Measurements from ENCODE around the gene TAF4B. TPM values are rescaled to one million over a fixed set of nuclear protein-coding genes. Genes with fewer than 3 reads are reported as not detected.

TAF4B gene
- total and polyA plus RNA-seq, 9 of the 15 experiments (the other 6 are each of a cell fraction or from before 2014, with no cell fraction given) = 4.5 to 25.3 (median 20.5) TPM

DNA sequence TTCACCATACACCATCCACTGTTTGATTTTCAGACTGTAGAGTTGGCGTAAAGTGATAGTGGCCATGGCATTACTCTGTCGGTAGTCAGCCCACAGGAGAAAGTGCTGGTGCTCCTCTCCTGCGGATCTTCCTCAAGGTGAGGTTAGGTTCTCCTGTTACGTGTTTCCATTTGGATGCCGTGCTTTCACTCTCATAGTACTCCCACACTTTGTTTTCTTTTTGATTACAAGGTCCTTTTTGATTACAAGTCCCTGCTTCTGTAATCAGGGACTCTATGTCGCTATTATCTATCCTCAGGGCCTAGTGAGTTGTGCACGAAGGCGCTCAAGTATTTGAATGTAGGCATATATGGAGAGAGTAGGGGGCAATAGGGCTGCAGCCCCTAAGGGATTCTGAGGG, 4.3 kb downstream of the TAF4B start (continued):
- TF ChIP-seq CLOCK (CRISPR knock-in tag; IDR thresholded peaks at IDR 0.05; ENCODE audit: borderline replicate concordance) (no peak), TRIM24 (IDR thresholded peaks at IDR 0.05) (no peak), BRCA1 (IDR thresholded peaks at IDR 0.05) (no peak), BRCA1 (CRISPR knock-in tag; IDR thresholded peaks at IDR 0.05) (no peak)

DNA sequence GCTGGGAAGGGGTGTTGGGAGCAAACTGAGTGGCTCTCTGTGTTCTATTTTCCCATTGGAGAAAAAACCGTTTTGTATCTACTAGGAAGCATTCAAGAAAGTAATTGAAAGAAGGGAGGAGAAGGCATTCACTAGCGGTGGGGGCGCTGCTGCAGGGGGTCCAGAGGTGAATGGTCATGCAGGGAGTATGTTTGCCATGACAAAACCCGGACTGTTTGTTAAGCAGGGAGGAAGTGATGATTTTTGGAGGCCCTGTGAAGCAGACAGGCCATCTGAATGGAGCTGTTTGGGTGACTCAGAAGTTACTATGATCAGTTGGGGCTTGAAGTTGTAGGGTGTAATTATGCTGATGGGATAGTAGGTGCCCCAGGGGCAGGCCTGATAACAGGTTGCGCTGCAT, 7.0 kb downstream of the TAF4B start:
- no peak for TF ChIP-seq ZNF24 (IDR thresholded peaks at IDR 0.05)
- TF ChIP-seq SPI1 (IDR thresholded peaks at IDR 0.05; ENCODE audit: borderline replicate concordance, low read depth, low read length) = peak; percentile 30; the same call in 1 of the 2 replicates
- 55% methylated on average over 5 of the region's 5 CpGs for WGBS (ENCODE audit: insufficient coverage, low coverage, missing lambda C conversion rate)
- in situ Hi-C loops (cut with MboI) = no loop called here
- no peak for DNase-seq (ENCODE audit: extremely low read depth in 1 of 4, low spot score in 3 of 4)
- ATAC-seq = no peak
- no peaks in the 10 kb centered on the region for H3K9me1 ChIP-seq (ENCODE audit: control insufficient read depth, insufficient read depth, low read length)
- H3K4me2 ChIP-seq (ENCODE audit: insufficient read depth, low read length) = no peak overlapping the region
- H3K4me3 ChIP-seq = no peak overlapping the region
- peaks cover 0 to 17% of the 10 kb centered on the region in 2 experiments; a peak in 2 of 5 replicates for H3K4me1 ChIP-seq (replicated peaks in 1 of 2; ENCODE audit: control insufficient read depth in 2 of 2, insufficient read depth in 2 of 2, low read length in 2 of 2)
- H3K79me2 ChIP-seq (ENCODE audit: control insufficient read depth, insufficient read depth, low read length) = peaks cover 62% of the 10 kb centered on the region
- ChIA-PET CTCF (ENCODE audit: low intra/inter-chr PET ratio) (no interaction called here), POLR2A (interaction anchor here (0.6 kb wide), 1 partner anchor 37 kb away, joined by 3 read pairs; no protein-coding TSS in a partner anchor)
- H2AFZ ChIP-seq (ENCODE audit: low read depth, low read length) = no peak overlapping the region
- H3K9me3 ChIP-seq (replicated peaks; ENCODE audit: control insufficient read depth, insufficient read depth, low read depth, low read length) = no peaks in the 10 kb centered on the region
- peaks cover 6% of the 10 kb centered on the region; the same call in 2 of the 3 replicates for H3K36me3 ChIP-seq (ENCODE audit: control insufficient read depth, insufficient read depth, low read length)
- H3K9ac ChIP-seq (ENCODE audit: insufficient read depth in 1 of 2, low read depth in 2 of 2, low read length in 2 of 2) = no peak overlapping the region
- no peaks in the 10 kb centered on the region for H4K20me1 ChIP-seq (replicated peaks; ENCODE audit: control insufficient read depth, insufficient read depth, low read length)
- no peak for FAIRE-seq
- no peak overlapping the region for H3K27ac ChIP-seq (ENCODE audit: extremely low read depth, low read depth, low read length)
- no TSS peak for BruUV-seq (replicated peaks)
- H3K27me3 ChIP-seq (ENCODE audit: control insufficient read depth in 2 of 2, insufficient read depth in 2 of 2, low read length in 2 of 2) = no peaks in the 10 kb centered on the region
- intact Hi-C loops (cut with micrococcal nuclease) = no loop called here
